HCT116 (cell line): ENCODE results near the gene C10orf105.

Experiments used
- CEBPB ChIP-seq: IDR thresholded peaks from 2 replicates; pipeline ENCODE4 v1.6.1; 2012; ENCODE audit warnings: low read depth
- EZH2 ChIP-seq: fragments of 200-600 bp; sonication (generic); IDR thresholded peaks from 2 replicates; pipeline ENCODE4 v1.6.1; 2017; ENCODE audit warnings: antibody characterized with exemption, mixed run types
- EZH2phosphoT487 ChIP-seq: fragments of 200-600 bp; IDR thresholded peaks from 2 replicates; pipeline ENCODE4 v1.6.1; 2018; ENCODE audit warnings: antibody characterized with exemption, borderline replicate concordance
- JUND ChIP-seq: IDR thresholded peaks from 2 replicates; pipeline ENCODE4 v1.6.1; 2012
- POLR2A ChIP-seq: IDR thresholded peaks from 2 replicates; pipeline ENCODE4 v1.7.0; 2011; ENCODE audit warnings: borderline replicate concordance; ENCODE audit not compliant: insufficient read depth, insufficient read length; ENCODE audit errors: extremely low read depth
- POLR2AphosphoS5 ChIP-seq: IDR thresholded peaks from 2 replicates; pipeline ENCODE4 v1.6.1; 2011; ENCODE audit warnings: mild to moderate bottlenecking, low read depth, low read length, moderate library complexity
- RAD21 ChIP-seq: IDR thresholded peaks from 2 replicates; pipeline ENCODE4 v1.6.1; 2012; ENCODE audit warnings: low read depth, mild to moderate bottlenecking
- ZNF274 ChIP-seq: fragments of 200-500 bp; sonication (Bioruptor generic); IDR thresholded peaks from 2 replicates; pipeline ENCODE4 v1.6.1; 2014; ENCODE audit warnings: mild to moderate bottlenecking, low read depth, low read length, inconsistent platforms
- TF ChIP-seq, protein P1 (sequence below), 3 experiments: fragments of 200-600 bp in 1 of 3; sonication (generic) in 1 of 3; IDR thresholded peaks in 2 of 3; conservative IDR thresholded peaks in 1 of 3; 2 replicates each; pipeline ENCODE4 v1.5.1; 2012 to 2017; ENCODE audit warnings: low read depth in 2 of 3, low read length in 2 of 3, antibody characterized with exemption in 1 of 3, borderline replicate concordance in 1 of 3, control low read depth in 1 of 3, mild to moderate bottlenecking in 1 of 3, mixed read lengths in 1 of 3, mixed run types in 1 of 3, moderate library complexity in 1 of 3; ENCODE audit not compliant: insufficient read depth in 1 of 3
- TF ChIP-seq, protein P2 (sequence below): IDR thresholded peaks from 2 replicates; pipeline ENCODE4 v1.6.1; 2012
- TF ChIP-seq, protein P3 (sequence below): IDR thresholded peaks from 2 replicates; pipeline ENCODE4 v1.6.1; 2011; ENCODE audit warnings: mild to moderate bottlenecking, low read length, moderate library complexity; ENCODE audit not compliant: insufficient replicate concordance; ENCODE audit errors: extremely low read depth

DNA sequence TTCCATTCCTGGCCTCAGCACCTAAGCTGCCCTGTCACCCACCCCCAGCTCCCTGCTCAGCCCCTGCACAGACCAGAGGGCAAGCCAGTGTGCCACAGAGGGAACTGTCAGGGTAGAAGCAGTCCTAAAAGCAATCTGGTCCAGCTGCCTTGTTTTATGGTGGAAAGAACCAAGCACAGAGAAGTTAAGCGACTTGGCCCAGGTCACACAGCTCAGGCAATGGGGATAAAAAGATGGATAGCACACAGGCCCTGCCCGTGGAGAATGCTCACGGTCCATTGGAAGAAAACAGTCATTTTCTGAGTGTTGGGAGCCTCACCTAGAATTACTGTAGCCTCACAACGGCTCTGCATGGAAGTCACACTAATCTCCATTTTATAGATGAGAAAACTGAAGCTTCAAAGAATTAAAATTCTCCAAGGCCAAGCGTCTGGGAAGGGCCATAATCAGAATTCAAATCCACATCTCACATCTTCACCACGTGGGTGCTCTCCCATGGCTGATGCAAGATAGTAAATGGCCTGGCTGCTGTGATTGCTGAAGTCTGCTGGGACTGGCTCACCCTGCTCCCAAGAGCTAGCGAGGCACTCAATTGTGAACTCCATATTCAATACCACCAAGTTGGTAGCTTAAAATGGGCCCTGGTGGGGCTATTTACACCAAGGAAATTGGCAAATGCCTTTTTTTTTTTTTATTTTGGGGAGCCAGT lies 26.8 kb downstream of the C10orf105 start:
- TF ChIP-seq EZH2phosphoT487 (no peak), POLR2A (no peak), EZH2 (no peak), CEBPB (no peak), ZNF274 (no peak), JUND (no peak), RAD21 (no peak), POLR2AphosphoS5 (no peak)
- TF ChIP-seq, protein P1, sequence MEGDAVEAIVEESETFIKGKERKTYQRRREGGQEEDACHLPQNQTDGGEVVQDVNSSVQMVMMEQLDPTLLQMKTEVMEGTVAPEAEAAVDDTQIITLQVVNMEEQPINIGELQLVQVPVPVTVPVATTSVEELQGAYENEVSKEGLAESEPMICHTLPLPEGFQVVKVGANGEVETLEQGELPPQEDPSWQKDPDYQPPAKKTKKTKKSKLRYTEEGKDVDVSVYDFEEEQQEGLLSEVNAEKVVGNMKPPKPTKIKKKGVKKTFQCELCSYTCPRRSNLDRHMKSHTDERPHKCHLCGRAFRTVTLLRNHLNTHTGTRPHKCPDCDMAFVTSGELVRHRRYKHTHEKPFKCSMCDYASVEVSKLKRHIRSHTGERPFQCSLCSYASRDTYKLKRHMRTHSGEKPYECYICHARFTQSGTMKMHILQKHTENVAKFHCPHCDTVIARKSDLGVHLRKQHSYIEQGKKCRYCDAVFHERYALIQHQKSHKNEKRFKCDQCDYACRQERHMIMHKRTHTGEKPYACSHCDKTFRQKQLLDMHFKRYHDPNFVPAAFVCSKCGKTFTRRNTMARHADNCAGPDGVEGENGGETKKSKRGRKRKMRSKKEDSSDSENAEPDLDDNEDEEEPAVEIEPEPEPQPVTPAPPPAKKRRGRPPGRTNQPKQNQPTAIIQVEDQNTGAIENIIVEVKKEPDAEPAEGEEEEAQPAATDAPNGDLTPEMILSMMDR (IDR thresholded peaks at IDR 0.05 in 2 of 3, conservative IDR thresholded peaks at IDR 0.05 in 1 of 3; ENCODE audit: borderline replicate concordance in 1 of 3, insufficient read depth in 1 of 3, low read depth in 2 of 3, low read length in 2 of 3), result no peak
- TF ChIP-seq, protein P2, sequence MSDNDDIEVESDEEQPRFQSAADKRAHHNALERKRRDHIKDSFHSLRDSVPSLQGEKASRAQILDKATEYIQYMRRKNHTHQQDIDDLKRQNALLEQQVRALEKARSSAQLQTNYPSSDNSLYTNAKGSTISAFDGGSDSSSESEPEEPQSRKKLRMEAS, result no peak
- TF ChIP-seq, protein P3, sequence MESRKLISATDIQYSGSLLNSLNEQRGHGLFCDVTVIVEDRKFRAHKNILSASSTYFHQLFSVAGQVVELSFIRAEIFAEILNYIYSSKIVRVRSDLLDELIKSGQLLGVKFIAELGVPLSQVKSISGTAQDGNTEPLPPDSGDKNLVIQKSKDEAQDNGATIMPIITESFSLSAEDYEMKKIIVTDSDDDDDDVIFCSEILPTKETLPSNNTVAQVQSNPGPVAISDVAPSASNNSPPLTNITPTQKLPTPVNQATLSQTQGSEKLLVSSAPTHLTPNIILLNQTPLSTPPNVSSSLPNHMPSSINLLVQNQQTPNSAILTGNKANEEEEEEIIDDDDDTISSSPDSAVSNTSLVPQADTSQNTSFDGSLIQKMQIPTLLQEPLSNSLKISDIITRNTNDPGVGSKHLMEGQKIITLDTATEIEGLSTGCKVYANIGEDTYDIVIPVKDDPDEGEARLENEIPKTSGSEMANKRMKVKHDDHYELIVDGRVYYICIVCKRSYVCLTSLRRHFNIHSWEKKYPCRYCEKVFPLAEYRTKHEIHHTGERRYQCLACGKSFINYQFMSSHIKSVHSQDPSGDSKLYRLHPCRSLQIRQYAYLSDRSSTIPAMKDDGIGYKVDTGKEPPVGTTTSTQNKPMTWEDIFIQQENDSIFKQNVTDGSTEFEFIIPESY, result no peak
